Activated naive CD4-positive, alpha-beta T cell treated with anti-CD3 and anti-CD28 coated beads, Interleukin-2, amount 10 ng/mL, durations not matched to agents 7 days and 5 days (primary cell): Measurements from ENCODE around the gene BTK.
A peak's percentile ranks its signal among the peaks of the same experiment; 100 is the strongest.

ENCODE experiments used
- CTCF ChIA-PET: fragments of 350-600 bp; sonication (Branson Sonifier 250); formaldehyde crosslinking; loops from one replicate; lab custom pipeline; 2021; ENCODE audit warnings: antibody characterized with exemption; lab: Charles Lee
- DNase-seq: peaks from one replicate; pipeline ENCODE4 v3.0.0-alpha.2; 2020
- H3K27ac Mint-ChIP-seq: one replicate; pipeline ENCODE4 v1.8.0; 2021; ENCODE audit warnings: mild to moderate bottlenecking, moderate library complexity, mixed read lengths
- H3K27me3 Mint-ChIP-seq: one replicate; pipeline ENCODE4 v1.8.0; 2021; ENCODE audit warnings: mild to moderate bottlenecking, mixed read lengths
- H3K36me3 Mint-ChIP-seq: one replicate; pipeline ENCODE4 v1.8.0; 2021; ENCODE audit warnings: mixed read lengths
- H3K4me1 Mint-ChIP-seq: one replicate; pipeline ENCODE4 v1.8.0; 2021; ENCODE audit warnings: mixed read lengths
- H3K4me3 Mint-ChIP-seq: one replicate; pipeline ENCODE4 v1.8.0; 2021; ENCODE audit warnings: mild to moderate bottlenecking, moderate library complexity, mixed read lengths
- H3K9me3 Mint-ChIP-seq: one replicate; pipeline ENCODE4 v1.8.0; 2021; ENCODE audit warnings: mixed read lengths

Gene BTK

DNA sequence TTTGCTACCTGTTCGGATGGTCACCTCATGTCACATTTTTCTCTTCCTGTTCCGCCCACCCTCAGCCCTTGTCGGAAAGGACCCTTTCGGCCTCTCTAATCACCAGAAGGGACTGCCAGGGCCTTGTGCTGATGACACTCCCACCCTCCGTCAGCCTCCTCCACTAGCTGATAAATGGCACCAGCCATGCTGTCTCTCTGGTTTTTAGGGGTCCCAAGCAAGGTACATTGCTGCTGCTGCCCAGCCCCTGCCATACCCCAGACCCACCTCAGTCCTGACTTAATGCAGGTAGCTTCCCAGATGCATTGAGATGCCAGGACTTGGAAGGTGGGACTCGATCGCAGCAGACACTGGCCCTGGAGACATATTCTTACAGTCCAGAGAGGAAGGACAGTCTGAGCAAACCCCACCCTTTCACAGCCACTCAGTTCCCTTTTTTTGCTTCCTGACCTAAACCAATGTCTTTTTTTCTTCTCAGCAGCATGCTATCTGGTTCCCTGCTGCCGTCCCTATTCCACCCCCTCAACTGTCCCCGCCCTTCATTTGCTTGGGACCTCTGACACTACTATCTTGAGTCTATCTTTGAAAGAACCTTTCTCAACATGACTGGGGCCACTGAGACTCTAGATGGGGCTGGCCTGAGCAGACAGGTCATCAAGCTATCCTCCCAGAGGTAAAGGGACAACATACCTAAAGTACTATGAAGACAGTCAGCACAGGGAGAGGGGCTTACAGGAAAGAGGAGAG lies at the start of gene BTK:
Gene BTK, minus strand, starts transcription at position 397 of the 747 bp plus-strand sequence. CDS start 10,907 bp downstream, outside the sequence.
- Mint-ChIP-seq H3K9me3 (no peaks in the 10 kb centered on the region), H3K4me1 (peaks cover 5% of the 10 kb centered on the region), H3K36me3 (peaks cover 2% of the 10 kb centered on the region), H3K4me3 (no peak within 1 kb of the TSS), H3K27me3 (peaks cover 6% of the 10 kb centered on the region), H3K27ac (no peak within 1 kb of the TSS)
- no peak for DNase-seq
- CTCF ChIA-PET: no interaction called here

DNA sequence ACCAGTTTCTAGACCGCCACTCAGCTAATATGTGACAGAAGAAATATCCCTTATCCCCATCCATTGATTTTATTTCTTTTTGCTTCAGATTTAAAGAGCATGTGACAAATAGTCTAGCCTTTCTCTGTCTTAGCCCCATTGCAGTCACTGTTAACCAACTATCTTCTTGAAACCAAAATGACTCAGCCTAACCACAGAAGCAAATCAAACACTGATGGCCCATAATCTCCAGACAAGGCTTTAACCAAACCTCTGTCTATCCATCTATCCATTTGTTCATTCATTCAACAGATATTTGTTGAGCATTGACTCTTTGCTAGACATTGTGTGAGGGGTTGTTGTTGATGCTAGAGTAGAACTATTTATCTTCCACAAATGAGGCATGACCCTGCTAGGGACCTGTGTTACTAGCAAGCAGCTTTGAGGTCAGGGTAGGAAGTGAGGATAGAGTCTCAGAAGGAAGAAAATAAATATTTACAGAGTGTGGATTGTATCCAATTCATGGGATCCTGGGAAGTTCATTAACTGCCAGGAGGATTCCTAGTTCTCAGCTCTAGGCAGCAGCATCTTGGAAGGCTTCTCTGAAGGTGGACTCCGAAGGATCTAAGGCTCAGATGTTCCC lies 44.6 kb upstream of the BTK start:
- Mint-ChIP-seq H3K27me3 (no peaks in the 10 kb centered on the region), H3K4me1 (peaks cover 12% of the 10 kb centered on the region), H3K9me3 (peaks cover 2% of the 10 kb centered on the region), H3K36me3 (peaks cover 4% of the 10 kb centered on the region), H3K27ac (peak overlapping the region; percentile 28), H3K4me3 (no peak overlapping the region)
- DNase-seq: no peak
- CTCF ChIA-PET: no interaction called here

DNA sequence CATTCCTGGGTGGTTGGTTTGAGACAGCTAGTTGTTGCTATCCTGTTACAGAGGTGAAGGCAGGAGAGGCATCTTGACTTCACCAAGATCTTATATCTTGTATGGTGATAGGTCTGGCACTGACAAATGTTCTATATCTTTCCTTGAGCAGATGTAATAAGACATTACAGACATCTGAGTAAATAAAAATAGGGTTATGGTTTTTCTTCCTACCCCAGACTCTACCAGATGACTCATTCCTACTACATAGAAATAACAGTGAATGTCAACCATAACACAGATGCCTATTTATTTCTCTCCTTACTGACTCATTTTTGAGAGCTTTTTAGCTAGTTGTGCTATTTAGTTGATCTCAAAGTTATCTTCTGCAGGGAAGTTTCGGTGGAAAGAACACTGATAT lies 43.9 kb upstream of the BTK start:
- H3K36me3 Mint-ChIP-seq: peaks cover 6% of the 10 kb centered on the region

DNA sequence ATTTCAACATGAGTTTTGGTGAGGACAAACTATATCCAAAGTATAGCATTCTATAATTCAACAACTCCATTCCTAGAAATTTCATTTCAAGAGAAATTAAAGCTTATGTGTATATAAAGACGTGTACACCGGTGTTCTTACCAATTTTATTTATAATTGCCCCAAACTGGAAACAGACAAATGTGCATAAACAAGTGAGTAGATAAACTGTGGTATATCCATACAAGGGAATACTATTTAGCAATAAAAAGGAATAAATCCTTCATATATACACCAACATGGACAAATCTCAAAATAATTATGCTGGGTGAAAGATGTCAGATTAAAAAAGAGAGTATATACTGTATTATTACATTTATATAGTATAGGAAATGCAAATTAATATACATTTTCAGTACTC lies 42.0 kb upstream of the BTK start:
- H3K27ac Mint-ChIP-seq: no peak overlapping the region
- CTCF ChIA-PET: no interaction called here
- H3K4me3 Mint-ChIP-seq: no peak overlapping the region
- no peak for DNase-seq
- no peaks in the 10 kb centered on the region for H3K27me3 Mint-ChIP-seq
- peaks cover 12% of the 10 kb centered on the region for H3K4me1 Mint-ChIP-seq
- H3K36me3 Mint-ChIP-seq: peaks cover 10% of the 10 kb centered on the region
- H3K9me3 Mint-ChIP-seq: no peaks in the 10 kb centered on the region

More for the DNA sequence above, 43.9 kb upstream of the BTK start:
- Mint-ChIP-seq H3K27ac (no peak overlapping the region), H3K4me1 (peaks cover 12% of the 10 kb centered on the region), H3K27me3 (no peaks in the 10 kb centered on the region), H3K9me3 (peaks cover 2% of the 10 kb centered on the region), H3K4me3 (no peak overlapping the region)
- CTCF ChIA-PET: no interaction called here
- no peak for DNase-seq

DNA sequence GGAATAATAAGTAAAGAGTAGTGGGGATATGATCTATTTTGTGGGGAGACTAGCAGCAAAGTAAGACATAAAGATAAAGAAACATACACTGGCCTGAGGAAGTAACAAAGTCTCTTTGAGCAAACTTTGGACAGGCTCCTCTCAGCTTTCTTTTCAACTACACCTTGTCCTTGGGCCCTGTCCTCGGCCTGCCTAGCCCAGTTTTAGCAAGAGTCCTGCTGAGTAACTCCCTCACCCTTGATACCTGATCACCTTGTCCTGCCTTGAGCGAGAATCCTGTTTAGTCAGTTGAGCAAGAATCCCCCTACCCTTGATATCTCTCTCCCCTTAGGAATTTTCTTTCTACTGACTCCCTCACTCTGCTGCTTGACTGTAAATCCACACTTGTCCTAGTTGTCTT lies 33.5 kb upstream of the BTK start:
- Mint-ChIP-seq H3K4me3 (peak overlapping the region; percentile 83), H3K36me3 (no peaks in the 10 kb centered on the region), H3K27me3 (peaks cover 3% of the 10 kb centered on the region), H3K27ac (no peak overlapping the region), H3K9me3 (no peaks in the 10 kb centered on the region), H3K4me1 (peaks cover 30% of the 10 kb centered on the region)
- CTCF ChIA-PET: interaction anchor here (0.7 to 0.8 kb wide), 2 partner anchors 9 to 176 kb away, joined by 3 to 4 read pairs; no protein-coding TSS in a partner anchor
- DNase-seq: no peak

DNA sequence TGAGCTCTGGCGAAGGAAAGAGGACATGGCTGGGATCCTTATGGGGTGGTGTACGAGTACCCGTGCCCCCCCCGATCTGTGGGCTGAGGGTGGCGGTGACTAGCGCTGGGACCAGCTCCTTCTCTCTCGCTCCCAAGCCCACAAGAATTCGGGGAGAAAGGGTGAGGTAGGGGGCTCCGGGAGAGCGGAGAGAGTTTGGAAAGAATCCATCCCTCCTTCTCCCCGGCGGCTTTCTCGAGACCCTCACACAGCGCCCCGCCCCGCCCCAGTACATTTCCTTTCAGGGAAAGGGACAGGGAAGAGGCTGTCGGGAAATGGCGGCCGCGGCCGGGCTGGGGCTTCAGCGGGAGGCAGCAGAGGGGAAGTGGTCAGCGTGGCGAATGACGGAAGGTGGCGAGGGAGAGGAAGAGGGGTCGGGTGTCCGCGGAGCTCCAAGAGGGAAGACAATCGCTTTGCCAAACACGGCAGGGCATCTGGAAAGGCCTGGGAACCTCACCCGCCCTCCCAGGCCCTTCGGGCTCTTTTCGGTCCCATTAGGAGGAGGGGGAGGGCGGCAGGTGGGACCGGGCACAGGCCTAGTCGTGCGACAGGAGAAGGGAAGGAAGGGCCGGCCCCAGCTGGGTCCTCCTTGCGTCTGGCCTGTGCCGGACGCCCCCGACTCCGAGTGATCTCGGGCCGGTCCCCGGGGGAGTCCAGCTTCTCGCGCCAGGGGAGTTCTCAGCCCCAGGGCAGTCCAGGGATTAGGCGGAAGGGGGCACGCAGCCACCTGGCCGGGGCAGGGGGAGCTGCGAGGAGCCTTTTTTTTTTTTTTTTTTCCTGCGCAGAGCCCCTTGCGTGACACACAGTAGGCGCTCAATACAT lies 32.2 kb upstream of the BTK start:
- Mint-ChIP-seq H3K4me3 (peak overlapping the region; percentile 83), H3K4me1 (peaks cover 32% of the 10 kb centered on the region), H3K36me3 (peaks cover under 1% of the 10 kb centered on the region), H3K27me3 (peaks cover 3% of the 10 kb centered on the region), H3K27ac (peak overlapping the region; percentile 87), H3K9me3 (no peaks in the 10 kb centered on the region)
- CTCF ChIA-PET: interaction anchor here (0.8 kb wide), 1 partner anchor 341 kb away, joined by 3 read pairs; no protein-coding TSS in a partner anchor
- DNase-seq: peak; percentile 51

DNA sequence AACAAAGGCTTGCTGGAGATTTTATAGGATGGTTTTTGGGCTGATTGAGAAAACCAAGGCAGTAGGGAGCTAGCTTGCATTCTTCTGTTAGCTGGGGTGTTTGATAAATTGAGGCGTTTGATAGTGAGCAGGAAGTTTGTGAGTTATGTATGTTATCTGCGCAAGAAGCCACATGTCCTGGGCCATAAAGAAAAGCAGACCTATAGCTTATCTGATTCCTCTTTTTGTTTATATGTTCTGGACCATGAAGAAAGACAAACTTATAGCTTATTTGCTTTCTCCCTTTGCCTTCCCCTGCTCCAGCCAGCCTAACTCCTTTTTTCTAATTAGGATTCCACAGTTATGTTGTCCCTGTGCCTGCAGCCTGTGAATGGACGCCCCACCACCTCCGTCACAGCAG lies 31.2 kb upstream of the BTK start:
- H3K36me3 Mint-ChIP-seq: peaks cover 10% of the 10 kb centered on the region
- H3K27ac Mint-ChIP-seq: peak overlapping the region; percentile 60
- H3K27me3 Mint-ChIP-seq: peaks cover 3% of the 10 kb centered on the region
- H3K9me3 Mint-ChIP-seq: no peaks in the 10 kb centered on the region
- CTCF ChIA-PET: interaction anchor here (1.4 to 3.8 kb wide), 3 partner anchors 179 to 387 kb away, joined by 3 to 18 read pairs (median 5); no protein-coding TSS in a partner anchor
- H3K4me1 Mint-ChIP-seq: peaks cover 41% of the 10 kb centered on the region
- peak overlapping the region; percentile 83 for H3K4me3 Mint-ChIP-seq
- DNase-seq: no peak

DNA sequence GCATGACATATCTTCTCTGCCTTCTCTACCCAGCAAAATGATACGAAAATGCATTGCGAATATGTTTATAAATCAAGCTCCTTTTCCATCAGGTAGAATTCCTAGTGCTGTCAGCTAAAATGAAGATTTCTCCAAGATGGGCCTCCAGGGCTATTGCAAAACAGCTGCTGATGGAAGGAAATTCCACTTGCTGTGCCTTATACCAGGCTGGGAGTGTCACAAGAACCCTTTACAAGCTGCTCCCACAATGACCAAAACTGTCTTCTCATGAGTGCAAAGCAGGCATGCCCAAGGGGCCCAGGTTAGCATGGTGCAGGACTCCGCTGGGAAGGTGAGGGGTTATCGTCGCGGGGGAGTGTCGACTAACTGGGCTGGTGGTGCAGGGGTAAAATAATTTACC lies 30.7 kb upstream of the BTK start:
- H3K27me3 Mint-ChIP-seq: peaks cover 3% of the 10 kb centered on the region
- peak overlapping the region; percentile 37 for H3K27ac Mint-ChIP-seq
- CTCF ChIA-PET: interaction anchor here (1.0 to 3.8 kb wide), 4 partner anchors 179 to 387 kb away, joined by 3 to 18 read pairs (median 4); no protein-coding TSS in a partner anchor
- H3K9me3 Mint-ChIP-seq: no peaks in the 10 kb centered on the region
- peaks cover 46% of the 10 kb centered on the region for H3K4me1 Mint-ChIP-seq
- no peak for DNase-seq
- H3K4me3 Mint-ChIP-seq: no peak overlapping the region
- peaks cover 10% of the 10 kb centered on the region for H3K36me3 Mint-ChIP-seq

DNA sequence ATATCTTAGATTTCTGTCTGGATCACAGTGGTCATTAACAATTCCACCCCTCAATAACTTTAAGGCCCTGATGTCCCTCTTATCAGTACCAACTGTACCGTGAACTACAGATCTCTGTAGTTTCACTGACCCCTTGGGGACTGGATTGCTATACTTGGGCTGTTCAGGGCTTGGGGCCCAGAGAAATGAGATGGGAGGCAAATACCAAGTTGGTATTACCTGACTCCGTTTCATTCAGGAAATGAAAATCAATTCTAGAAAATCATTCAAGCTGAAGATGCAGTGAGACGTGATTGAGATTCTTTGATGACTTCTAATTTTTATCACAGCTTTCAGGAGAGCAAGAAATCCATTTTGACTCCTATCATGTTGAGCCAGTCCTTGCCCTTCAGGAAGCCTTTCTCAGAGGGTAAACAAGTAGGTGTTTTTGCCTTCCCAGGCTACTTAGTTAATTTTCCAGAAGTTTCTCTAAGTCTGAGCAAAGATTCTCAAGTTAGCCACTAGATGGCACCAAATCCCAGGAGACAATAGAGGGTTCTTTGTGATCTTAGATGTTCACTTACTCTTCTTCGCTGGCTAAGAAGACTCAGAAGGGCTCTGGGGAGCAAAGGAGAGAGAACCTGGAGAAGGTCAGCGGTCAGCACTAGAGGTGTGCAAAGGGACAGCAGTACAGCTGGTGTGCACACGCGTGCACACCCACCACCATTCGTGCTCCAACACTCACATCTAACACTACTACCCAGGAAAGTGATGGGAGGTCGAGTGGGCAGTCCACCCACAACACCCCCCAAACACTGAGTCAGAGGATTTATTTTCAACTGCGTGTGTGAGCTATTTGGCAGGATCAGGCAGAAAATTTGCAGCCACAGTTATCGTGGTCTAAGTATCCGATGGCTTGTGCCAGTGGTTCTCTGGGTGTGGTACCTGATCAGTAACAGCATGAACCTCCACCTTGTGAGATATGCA lies 29.5 kb upstream of the BTK start:
- H3K27me3 Mint-ChIP-seq: peaks cover 3% of the 10 kb centered on the region
- H3K4me1 Mint-ChIP-seq: peaks cover 52% of the 10 kb centered on the region
- H3K36me3 Mint-ChIP-seq: peaks cover 10% of the 10 kb centered on the region
- no peaks in the 10 kb centered on the region for H3K9me3 Mint-ChIP-seq
- H3K27ac Mint-ChIP-seq: peak overlapping the region; percentile 52
- peak; percentile 29 for DNase-seq
- no peak overlapping the region for H3K4me3 Mint-ChIP-seq
- CTCF ChIA-PET: interaction anchor here (1.0 to 3.8 kb wide), 5 partner anchors 8 to 388 kb away, joined by 3 to 18 read pairs (median 5); no protein-coding TSS in a partner anchor

DNA sequence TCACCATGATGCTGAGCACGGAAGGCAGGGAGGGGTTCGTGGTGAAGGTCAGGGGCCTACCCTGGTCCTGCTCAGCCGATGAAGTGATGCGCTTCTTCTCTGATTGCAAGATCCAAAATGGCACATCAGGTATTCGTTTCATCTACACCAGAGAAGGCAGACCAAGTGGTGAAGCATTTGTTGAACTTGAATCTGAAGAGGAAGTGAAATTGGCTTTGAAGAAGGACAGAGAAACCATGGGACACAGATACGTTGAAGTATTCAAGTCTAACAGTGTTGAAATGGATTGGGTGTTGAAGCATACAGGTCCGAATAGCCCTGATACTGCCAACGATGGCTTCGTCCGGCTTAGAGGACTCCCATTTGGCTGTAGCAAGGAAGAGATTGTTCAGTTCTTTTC lies 26.0 kb upstream of the BTK start:
- no peak overlapping the region for H3K27ac Mint-ChIP-seq

DNA sequence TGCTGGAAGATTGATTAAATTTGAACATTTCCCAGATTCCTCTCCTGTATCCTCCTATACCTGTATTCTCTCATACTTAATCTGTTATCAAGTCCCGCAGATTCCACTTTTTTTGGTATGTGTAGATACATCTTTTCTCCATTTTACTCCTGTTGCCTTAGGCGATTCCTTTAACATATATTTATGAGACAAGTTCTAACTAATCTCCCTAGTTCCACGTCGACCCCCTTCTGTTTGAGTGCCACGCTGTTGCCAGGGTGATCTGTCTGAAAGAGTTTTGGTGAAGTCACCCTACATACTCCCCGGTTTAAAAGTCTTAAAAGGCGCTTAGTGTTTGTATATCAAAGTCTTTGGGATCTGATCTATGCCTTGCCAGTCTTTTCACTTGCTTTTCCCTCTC lies 24.5 kb upstream of the BTK start:
- peaks cover 12% of the 10 kb centered on the region for H3K36me3 Mint-ChIP-seq
- no peak overlapping the region for H3K27ac Mint-ChIP-seq
- H3K9me3 Mint-ChIP-seq: no peaks in the 10 kb centered on the region
- DNase-seq: no peak
- H3K27me3 Mint-ChIP-seq: no peaks in the 10 kb centered on the region
- H3K4me3 Mint-ChIP-seq: peak overlapping the region; percentile 48
- peaks cover 44% of the 10 kb centered on the region for H3K4me1 Mint-ChIP-seq
- CTCF ChIA-PET: no interaction called here

More for the DNA sequence above, 26.0 kb upstream of the BTK start:
- H3K27me3 Mint-ChIP-seq: no peaks in the 10 kb centered on the region
- CTCF ChIA-PET: no interaction called here
- no peaks in the 10 kb centered on the region for H3K9me3 Mint-ChIP-seq
- no peak for DNase-seq
- H3K4me3 Mint-ChIP-seq: no peak overlapping the region
- H3K36me3 Mint-ChIP-seq: peaks cover 12% of the 10 kb centered on the region
- H3K4me1 Mint-ChIP-seq: peaks cover 39% of the 10 kb centered on the region

DNA sequence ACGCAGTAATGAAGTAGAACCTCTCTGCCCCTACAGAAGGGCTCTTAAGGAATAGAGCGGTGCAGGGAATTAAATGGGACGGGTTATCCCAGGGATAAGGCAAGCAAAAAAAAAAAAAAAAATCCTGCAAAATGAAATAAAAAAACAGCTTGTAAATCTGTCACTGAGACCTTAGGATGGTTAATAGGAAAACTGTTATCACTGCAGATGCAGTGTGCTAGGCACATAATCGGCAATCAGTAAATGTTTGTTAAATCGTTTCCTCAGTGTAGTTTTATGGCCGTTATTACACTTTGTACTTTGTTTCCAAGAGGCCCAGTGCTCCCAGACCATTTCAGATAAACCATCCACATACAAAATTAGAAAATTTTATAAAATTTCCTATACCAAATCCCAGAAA lies 23.1 kb upstream of the BTK start:
- Mint-ChIP-seq H3K4me1 (peaks cover 42% of the 10 kb centered on the region), H3K27ac (peak overlapping the region; percentile 97), H3K27me3 (no peaks in the 10 kb centered on the region), H3K9me3 (no peaks in the 10 kb centered on the region), H3K36me3 (peaks cover 14% of the 10 kb centered on the region), H3K4me3 (peak overlapping the region; percentile 93)
- CTCF ChIA-PET: no interaction called here
- no peak for DNase-seq

DNA sequence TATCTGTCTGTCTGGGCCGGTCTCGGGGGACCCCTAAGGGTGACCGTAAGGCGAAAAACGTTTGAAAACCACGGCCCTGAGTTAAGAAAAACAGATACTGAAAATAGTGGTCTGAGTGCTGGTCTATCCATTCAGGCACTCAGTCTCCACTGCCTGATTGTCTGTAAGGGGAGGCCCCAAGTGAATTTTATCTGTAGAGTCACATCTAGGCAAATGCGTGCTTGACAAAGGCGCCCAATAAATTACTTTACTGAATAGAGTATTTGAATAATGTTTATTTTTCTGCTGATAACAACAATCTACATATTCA lies 22.5 kb upstream of the BTK start:
- no peaks in the 10 kb centered on the region for H3K27me3 Mint-ChIP-seq
- H3K4me1 Mint-ChIP-seq: peaks cover 43% of the 10 kb centered on the region

More for the DNA sequence above, 22.5 kb upstream of the BTK start:
- H3K27ac Mint-ChIP-seq: peak overlapping the region; percentile 97
- H3K9me3 Mint-ChIP-seq: no peaks in the 10 kb centered on the region
- CTCF ChIA-PET: no interaction called here
- DNase-seq: no peak
- peaks cover 15% of the 10 kb centered on the region for H3K36me3 Mint-ChIP-seq
- H3K4me3 Mint-ChIP-seq: peak overlapping the region; percentile 93
